COLO829 (cell line): Measurements from ENCODE around the gene HSD17B12.

Experiments
- DNase-seq: peaks from one replicate; pipeline ENCODE4 v3.0.0; 2012; ENCODE audit warnings: low spot score

The HSD17B12 gene

DNA sequence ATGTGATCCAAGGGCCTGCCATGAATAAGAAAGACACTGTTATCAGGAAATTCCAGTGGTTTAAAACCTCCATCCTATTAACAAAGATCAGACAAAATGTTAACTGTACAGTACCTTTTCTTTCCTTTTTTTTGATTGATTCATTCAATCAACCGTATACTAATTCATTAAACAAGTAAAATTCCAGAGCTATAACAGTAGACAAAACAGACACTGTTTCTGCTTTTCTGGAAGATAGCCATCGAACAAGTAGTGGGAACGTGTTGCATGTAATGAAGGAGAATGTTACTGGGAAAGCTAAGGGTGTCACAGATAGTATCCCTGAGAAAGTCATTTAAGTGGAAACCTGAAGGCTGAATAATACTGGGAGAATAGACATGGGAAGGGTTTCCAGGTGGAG, 126.4 kb downstream of the HSD17B12 start:
- peak; percentile 66 for DNase-seq

DNA sequence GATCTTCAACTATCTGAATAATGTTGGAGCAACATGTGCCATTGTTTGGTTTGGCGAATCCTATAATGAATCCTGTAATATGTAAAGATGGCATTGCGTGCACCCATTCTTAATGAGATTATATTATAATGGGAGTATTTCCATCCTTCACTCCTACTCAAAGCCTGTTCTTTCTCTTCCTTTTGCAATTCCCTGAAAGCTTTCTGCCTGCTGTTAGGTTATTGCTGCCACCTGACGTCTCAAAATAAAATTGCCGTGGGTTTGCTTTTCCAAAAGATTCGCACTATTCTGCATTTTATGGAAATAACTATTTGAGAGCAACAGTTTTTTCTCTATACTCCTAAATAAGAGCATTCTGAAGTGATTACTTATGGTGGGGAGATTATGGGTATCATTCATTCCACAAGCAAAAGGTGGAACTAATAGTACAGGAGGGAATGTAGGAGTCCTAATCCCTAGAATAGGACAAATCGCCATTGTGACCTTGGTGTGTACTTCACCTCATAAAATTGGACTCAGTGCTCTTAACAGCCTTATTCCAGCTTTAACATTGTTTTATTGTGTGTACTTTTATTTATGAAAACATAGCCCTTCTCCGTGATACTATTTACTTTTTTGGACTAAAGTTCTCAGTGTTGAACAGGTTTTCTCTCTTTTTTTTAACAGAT, 130.5 kb downstream of the HSD17B12 start:
- DNase-seq, result no peak

DNA sequence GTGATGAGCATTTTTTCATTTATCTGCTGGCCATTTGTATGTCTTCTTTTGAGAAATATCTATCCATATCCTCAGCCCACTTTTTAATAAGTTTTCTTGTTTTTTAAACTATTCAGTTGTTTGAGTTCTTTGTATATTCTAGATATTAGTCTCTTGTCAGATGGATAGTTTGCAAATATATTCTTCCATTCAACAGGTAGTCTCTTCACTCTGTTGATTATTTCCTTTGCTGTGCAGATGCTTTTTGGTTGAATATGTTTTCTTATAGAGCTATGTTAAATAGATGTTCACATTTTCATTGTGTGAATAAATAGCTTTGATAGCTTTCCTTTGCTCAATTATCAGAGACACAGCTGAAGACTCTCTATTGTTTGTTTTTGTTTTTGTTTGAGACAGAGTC, 131.9 kb downstream of the HSD17B12 start:
- no peak for DNase-seq

DNA sequence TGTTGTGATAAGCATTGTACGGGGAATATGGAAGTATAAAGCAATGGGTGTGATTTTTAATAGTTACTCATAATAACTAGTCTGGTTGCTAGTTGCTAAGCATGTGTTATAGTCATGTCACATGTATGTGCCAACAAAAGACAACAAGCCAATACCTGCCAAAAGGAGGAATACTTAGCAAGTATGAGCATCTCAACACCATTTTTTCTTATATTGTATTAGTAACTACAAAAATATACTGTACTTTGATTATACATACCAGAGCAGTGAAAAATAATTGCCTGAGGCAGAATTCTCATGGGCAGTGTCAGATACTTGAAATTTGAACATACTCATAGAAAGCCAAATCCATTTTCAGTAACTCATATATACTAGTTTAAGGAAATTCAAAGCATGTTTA, 137.7 kb downstream of the HSD17B12 start:
- no peak for DNase-seq

DNA sequence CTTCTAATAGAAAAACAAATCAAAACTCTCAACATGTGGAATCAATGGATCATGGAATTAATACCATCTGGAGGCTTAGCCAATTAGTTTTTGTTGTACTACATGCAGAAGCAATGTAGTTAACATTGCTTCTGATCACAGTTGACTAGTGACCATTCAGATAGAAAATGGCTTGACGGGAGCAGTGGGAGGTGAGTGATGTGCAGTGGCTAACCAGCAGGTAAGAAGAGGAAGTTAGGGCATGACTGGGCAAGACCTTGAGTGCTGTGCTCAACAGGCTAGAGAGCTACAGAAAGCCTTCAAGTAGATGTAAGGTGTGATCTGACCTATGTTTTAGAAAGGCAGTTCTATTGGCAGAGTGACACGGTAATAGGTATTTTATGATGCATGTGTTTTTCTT, 139.4 kb downstream of the HSD17B12 start:
- no peak for DNase-seq

DNA sequence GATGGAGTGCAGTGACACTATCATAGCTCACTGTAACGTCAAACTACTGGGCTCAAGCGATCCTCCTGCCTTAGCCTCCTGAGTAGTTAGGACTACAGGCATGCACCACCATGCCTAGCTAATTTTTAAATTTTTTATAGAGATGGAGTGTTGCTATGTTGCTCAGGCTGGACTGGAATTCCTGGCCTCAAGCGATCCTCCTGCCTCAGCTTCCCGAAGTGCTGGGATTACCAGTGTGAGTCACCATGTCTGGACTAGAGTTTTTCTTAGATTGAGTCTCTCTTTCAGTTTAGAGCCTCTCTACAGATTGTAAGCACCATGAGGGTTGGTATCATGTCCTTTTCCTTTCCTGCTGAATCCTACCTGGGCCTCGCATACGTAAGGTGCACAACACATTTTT, 142.8 kb downstream of the HSD17B12 start:
- DNase-seq, result no peak

DNA sequence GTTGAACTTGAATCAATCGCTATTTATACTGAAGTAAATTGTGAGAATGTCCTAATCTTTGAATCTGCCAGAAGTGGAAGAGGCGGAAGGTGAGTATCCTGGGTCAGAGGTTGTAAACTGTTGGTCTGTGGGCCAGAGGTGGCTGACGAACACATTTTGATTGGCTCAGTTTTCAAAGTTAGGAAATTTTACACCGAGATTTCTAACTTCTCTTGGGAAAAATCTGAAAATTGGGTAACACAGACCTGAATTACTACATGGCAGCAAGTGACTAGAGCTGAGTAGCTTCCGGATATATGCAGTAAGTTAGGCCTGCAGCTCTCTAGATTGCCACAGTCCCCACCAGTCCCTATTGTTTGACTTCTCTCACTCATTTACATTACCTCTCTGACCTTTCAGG, 143.3 kb downstream of the HSD17B12 start:
- DNase-seq, result no peak

DNA sequence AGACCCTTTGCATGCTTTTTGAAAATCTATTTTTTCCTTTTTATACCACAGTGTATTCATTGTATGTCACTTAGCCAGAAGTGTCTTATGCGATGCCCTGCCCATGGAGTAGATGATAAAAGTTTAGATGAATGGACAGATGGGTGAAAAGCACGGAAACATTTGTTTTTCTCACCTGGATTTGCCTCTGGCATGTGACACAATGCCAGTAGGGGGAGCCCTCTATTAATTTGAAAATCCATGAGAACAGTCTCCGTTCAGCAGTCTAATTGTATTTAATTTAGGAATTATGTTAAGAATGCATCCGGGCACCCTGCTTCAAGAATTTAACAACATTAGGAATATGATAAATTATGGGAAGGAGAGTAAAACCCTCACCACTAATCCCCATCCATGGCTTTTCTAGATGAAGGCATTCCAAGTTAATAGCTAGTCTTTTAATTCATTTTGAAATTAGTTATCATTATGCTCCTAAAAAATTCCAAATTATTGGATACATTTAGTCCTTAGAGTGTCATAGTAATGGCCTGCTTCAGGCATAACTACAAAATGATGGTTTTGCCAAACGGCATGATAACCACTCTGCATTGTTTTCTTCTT, 144.8 kb downstream of the HSD17B12 start:
- DNase-seq, result no peak

DNA sequence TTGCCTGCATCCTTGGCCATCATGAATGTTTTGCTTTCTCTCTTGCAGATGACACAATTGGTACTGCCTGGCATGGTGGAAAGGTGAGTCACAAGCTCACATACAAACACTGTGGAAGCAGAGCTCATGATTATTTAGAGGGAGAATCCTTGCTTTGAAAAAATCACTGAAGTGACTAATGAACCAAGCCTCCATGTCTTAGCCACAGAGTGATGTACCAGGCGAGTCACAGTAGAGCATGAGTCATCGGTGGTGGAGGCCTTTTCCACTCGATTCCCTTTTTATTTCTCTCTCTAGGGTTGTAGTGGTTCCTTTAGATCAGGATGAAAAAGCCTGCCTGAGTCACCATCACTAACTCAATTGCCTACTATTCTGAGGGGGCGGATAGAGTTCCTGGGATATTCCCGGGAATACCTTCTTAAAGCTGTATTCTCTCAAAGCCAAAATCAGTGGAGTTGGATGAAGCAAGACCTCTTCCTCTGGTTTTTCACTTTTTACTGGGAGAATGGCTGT, 150.4 kb downstream of the HSD17B12 start:
- DNase-seq, result peak; percentile 96

DNA sequence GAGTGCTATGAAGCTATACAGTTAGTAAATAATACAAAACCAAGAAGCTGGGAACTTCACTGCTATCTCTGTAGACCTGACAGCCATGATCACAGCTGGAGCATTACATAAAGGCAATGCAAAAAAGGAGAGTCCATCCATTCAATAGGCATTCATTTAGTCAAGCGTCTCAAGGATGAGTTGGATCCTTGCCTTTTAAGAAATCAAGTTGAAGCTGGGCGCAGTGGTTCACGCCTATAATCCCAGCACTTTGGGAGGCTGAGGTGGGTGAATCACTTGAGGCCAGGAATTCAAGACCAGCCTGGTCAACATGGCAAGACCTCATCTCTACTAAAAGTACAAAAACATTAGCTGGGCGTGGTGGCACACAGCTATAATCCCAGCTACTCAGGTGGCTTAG, 152.0 kb downstream of the HSD17B12 start:
- DNase-seq, result no peak

DNA sequence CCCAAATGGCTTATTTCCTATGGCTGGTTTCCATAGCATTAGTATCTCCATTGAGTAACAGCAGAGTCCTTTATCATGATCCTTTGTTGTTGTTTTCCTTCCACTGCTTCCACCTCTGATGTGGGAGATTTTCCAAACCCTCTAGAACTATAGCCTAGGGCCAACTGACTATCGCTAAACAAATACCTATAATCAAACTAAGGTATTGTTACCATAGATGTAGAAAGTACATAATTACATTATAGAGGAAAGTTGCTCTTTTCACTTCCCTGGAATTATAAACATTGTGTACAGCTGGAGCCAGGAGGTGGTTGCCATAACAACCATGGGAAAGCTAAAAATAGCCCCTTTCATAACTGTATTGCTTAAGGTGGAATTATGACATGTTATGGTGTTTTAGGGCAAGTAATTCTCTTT, 153.1 kb downstream of the HSD17B12 start:
- no peak for DNase-seq

DNA sequence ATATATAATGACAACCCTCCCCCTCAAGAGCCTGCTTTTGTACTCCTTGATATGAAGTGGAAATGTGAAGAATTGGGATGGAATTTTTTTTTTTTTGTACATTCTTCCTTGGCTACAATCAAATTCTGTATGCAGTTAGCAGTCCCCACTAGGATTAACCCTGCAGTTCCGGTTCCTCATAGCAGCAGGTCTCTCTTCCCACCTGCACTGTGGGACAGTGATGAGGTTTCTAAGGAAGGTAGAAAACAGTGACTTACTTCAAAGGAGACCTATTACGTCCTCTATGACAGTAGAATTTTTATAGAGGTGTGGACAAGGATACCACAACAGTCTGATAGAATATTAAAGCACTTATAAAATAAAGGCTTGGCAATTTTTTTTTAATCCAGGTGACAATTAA, 153.7 kb downstream of the HSD17B12 start:
- no peak for DNase-seq

DNA sequence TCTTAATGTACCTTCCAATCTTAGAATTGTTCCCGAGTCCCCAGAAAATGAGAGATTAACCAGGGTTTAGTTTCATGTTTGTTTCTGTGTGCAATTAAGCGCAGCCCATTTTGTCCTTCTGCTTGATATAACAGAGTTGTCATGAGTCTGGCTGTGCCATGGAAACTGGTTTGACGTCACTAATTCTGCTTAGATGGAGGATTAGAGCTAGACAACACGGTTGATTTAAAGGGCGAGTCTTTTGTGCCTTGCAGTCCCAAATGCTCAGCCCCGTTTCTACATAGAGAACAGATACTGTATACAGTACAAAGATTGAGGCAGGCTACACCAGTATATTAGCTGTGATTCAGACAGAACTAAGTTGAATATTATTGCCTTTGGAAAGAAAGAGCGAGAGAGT, 154.6 kb downstream of the HSD17B12 start:
- DNase-seq, result no peak

DNA sequence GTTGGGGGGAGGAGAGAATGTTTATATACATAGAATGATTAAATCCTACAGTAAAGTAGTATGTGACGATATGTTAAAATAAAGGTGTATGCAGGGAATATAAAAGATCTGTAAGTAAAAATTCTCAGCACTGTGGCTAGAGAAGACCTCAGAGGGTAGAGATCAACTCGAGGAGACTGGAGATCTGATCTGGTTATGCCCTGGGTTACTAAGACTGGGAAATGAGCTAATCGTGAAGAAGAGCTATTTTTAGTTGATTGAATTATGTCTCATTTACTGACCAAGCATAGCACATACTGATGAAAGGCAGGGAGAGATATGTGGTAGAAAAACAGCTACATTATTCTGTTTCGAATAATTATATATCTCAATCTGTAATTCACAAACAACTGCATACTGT, 157.3 kb downstream of the HSD17B12 start:
- no peak for DNase-seq

DNA sequence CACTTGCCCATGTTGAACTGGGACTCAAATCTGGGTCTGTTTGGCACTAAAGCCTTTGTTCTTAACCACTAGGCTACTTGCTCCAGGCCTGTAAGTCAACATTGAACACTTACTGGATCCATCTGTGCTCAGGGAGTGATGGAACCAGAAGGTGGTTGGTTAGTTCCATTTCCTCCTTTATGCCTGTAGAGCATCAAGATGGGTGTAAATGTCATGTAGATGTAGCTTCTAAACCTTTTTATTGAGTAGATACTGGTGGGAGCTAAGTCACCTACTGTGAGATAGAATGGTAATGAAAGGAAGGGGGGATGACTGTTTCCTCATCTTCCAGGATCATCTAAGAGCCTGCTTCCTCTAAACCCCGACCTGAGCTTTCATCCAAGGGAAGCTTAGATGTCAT, 161.5 kb downstream of the HSD17B12 start:
- no peak for DNase-seq

DNA sequence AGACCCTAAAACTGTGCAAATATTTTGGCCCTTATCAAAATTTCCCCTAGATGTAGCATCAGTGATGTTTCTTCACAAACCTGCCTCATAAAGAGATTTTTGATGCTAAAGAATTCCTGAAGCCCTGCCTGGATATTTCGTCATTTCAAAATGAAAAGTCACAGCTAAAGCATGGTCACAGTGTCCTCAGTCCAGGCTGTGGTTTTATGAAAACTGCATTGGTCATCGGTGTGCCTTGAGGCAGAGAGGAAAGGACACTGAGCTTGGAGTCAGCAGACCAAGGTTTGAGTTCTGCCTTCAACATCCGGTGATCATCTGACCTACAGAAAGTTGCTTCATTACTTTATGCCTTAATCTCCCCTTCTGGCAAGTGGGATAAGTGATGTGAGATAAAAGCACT, 165.3 kb downstream of the HSD17B12 start:
- no peak for DNase-seq

DNA sequence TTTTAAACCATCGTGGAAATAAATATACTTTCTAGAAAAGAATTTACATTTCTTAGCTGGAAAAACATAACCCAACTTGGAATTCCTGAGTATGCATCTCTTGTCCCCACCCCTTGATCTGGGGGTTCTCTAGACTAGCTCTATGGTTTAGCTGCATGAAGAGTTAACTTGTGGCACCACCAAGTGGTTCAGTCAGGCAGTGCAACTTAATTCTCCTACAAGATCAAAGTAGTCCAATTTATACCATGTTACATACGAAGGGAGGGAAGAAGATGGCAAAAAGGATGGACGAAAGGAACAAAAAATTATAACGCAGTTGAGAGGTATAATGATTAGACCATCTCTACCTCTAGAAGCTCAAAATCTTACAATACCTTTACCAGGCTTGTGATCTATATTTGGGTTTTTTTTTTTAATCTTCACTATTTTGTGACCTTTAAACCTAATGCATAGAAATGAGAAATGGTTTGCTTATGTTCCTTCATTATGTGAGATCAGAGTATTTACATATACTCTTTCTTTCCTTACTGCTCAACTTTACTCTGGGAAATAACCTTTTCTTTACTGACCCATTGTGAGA, 171.6 kb downstream of the HSD17B12 start:
- peak; percentile 78 for DNase-seq

DNA sequence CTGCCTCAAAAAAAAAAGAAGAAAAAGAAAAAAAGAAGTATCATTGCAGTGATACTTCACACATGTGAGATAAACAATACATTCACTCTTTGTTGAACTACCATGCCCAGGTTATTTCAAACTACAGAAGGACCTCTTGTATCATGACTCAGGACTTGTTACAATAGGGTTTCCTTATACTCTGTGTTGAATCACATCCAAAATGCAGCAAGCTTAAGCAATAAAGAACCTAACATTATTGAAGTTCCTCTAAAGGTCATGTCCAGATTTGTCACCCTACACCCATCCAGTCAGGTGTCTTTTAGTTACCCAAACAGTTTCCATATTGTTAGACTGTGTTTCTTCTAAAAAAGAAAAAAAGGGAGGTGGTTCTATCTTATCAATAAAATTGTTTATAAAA, 173.2 kb downstream of the HSD17B12 start:
- peak; percentile 19 for DNase-seq

DNA sequence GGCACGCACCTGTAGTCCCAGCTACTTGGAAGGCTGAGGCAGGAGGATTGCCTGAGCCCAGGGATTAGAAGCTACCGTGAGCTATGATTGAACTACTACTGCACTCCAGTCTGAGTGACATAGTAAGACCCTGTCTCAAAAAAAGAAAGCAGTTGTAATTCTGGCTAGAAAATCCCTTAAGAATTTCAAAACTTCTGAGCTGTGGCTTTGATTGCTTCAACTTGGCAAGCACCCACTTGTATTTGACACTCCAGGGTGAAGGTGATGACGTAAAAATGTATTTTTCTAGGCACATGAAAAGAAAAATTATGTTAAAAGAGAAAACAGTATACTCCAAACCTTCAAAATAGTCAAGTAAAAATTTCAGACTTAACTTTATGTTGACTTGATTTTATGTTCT, 176.5 kb downstream of the HSD17B12 start:
- DNase-seq, result no peak

DNA sequence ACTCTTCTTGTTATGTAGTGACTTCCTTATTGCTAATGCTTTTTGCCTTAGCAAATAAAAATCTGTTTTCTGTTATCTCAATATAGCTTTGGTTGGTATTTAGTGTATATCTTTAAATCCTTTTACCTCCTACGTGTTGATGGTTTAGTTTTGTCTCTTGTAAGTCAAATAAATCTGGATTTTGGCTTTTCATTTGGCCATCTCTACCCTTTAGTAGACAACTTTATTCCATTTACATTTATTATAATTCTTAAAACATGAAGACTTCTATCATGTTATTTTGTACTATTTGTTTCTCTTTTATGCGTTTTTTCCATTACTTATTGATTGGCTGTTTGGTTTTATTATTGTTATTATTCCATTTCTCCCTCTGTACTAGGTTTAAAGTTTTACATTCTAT, 180.6 kb downstream of the HSD17B12 start:
- no peak for DNase-seq

DNA sequence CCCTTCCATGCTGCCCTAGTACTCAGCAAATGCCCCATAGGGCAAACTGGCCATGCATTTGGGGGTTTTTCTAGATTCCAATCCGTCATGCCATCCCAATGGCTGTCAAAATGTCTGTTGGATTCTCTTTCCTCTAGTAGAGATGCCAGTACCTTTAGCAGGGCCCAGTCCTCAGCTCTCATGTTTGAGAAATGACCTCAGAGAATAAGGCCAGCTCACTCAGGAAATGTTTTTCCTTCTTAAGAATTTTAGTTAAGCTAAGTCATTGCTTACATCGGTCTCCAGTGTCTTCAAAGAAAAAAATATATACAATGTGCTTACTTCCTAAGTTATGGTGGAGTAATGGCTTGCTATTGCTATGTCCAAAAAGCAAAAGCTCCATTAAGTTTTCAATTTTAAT, 186.0 kb downstream of the HSD17B12 start:
- no peak for DNase-seq

DNA sequence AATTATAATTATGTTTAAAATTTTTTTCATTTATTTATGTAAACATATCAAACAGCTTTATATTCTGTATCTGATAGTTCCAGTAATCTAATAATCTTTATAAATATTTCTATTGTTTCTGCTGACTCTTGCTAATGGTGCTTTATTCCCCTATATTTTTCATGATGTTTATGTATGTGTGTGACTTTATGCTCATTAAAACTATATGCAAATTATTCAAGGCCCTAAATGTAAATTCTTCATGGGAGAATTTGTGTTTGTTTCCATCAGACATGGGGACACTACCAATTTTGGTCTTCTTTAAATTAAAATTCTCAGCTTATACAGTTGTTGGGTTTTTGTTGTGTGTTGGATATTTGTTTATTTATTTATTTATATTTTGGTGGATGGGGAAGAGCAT, 186.4 kb downstream of the HSD17B12 start:
- DNase-seq, result no peak

DNA sequence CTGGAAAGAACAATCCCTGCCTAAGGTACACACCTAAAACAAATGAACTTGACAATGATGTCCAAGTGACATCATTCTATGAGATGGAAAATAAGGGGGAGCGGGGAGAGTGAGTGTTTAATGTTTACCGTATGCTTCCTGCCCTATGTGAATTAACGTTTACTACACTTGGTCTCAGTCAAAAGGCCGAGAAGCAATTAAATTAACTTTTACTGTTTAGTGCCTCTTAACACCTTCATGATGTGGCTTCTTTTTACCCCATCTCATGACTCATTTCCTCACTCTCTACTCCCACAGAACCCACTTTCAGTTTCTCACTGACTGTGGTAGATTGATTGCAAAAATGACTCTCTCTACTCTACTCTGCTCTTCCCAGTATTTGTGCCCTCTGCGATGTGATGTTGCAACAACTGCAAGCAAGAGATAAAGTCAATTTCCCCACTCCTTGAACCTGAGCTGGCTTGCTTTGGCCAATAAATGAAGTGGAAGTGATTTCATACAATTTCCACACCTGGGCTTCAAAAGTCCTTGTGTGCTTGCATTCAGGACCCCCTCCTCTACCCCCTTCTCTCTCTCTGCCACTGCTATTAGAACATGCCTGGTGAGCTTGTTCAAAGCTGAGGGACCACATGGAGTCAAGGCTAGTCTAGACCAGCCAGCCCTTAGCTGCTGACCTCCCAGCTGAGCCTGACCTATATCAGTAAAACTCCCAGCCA, 188.5 kb downstream of the HSD17B12 start:
- DNase-seq, result peak; percentile 34
